Ramos (cell line): ENCODE data around the gene COPS4.

Experiments used
- in situ Hi-C: fragments of 300-500 bp; cut with MboI; formaldehyde crosslinking; loops from one replicate; pipeline ENCODE4 v1.14.3; 2022; ENCODE audit warnings: low sequenced_read_pairs; ENCODE audit not compliant: unreplicated experiment

The COPS4 gene

DNA sequence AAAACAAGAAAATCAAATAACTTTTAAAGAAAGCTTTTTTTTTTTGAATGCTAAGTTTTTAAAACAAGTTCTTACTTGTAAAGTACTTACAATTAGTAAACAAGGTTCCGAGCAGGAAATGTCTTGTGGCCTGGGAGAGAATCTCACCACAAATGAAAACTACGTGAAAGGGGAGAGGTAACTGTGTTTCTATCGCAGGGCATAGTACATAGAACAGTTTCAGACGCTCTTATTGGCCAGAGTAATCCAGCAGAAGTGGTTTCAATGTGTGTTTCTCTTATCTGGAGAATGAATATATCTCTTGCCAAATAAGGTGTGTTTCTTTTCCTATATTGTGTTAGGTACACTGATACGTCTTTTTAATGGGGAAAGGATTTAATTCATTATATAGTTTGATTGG lies 79.6 kb downstream of the COPS4 start, which contains the start of gene PLAC8:
Gene PLAC8, minus strand, starts transcription at position 154 of the 400 bp plus-strand sequence. CDS start 6,808 bp downstream, outside the sequence.
- in situ Hi-C loops = no loop called here

DNA sequence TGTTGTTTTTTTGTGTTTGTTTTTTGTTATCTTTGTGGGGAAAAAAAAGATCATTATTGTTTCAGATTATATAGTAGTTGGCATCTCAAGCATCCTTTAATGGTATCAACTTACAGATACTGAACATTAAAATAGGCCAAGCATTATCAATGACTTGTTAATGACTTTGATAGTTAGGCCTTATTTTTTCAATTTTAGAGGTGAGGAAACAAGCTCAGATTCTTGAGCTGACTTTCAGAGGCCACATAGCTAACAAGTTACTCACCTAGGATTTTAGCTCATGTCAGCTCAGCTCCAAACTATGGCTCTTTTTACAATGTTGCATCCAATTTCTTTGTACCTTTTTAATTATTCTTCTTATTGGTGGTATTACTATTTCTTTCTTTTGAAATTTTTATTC lies 80.0 kb downstream of the COPS4 start:
- in situ Hi-C loops = no loop called here

DNA sequence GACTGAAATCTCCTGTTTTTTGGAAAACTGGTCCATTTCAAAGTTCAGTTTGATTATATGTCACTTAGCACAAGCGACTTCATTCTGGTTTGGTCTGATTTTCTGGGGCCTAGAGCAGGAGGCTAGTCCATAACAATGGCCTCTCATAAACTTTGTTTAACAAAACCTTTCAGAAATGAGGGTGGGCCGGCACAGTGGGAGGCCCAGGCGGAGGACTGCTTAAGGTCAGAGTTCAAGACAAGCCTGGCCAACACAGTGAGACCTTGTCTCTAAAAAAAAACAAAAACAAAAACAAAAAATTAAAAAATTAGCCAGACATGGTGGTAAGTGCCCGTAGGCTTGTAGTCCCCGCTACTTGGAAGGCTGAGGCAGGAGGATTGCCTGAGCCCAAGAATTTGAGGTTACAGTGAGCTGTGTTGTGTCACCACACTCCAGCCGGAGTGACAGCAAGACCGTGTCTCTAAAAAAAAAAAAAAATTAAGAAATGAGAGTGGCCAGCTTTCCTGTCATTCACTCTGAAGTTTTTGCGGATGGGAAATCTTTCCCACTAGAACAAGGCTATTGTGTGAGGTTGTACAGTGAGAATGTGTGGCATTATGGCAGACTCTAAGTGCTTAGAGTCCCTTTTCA lies 80.8 kb downstream of the COPS4 start:
- in situ Hi-C loops = no loop called here

DNA sequence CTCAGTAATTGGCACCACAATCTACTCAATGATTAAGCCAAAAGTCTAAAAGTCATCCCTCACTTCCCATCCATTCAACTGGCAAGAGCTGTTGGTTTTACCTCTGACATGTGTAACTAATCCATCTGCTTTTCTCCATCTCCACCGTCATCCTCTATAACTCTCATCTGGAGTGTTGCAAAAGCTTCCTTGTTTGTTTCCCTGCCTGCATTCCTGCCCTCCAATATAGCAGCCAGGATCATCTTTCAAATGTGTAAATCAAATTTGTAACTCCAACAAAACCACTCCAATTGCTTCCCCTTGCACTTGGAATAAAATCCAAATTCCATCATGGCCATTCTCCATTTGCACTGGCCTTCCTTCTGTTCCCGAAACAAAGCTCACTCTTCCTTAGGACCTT lies 83.9 kb downstream of the COPS4 start:
- in situ Hi-C loops = no loop called here

DNA sequence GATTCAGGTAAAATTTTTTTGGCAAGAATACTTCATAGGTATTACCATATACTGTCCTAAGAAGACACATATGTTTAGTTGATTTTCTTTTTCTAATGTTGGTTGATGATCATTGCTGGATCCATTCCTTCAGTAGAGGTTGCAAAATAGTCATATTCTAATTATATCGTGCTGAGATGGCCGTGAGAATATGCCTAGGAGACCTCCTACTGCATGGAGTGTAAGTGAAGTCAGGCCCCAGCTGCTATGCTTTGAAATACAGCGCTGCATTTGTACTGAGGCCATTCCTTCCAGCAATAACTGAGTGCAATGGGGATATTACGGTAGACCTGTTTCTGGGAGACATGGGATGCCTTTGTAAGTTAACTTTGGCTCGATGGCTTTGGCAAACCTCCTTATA lies 86.3 kb downstream of the COPS4 start:
- in situ Hi-C loops = no loop called here

DNA sequence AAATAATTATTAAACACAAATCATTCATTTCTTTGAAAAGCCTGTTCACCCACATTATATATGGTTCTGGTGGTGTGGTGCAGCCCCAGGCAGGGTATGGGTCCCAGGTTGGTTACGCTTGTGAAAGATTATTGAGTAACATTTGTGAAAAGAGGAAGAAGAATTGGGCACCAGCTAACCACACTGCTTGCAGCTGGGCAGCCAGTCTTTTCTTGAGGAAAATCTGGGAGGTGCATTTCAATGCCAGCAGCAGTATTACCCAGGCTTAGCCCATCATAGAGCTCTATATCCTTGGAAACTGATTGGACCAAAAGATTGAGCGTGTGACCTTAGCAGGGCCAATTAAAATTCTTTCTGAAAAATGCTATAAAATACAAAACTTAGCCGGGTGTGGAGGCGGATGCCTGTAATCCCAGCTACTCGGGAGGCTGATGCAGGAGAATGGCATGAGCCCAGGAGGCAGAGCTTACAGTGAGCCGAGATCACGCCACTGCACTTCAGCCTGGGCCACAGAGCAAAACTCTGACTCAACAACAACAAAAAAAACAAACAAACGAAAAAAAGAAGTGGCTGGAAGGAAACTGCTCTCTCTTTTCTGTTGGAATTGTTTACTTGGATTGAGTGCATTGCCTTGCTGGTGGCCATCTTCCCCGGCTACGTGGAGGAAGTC lies 89.3 kb downstream of the COPS4 start:
- in situ Hi-C loops = no loop called here
